ENCODE results near the gene SCN9A. TPM values are rescaled to one million over a fixed set of nuclear protein-coding genes. Genes with fewer than 3 reads are reported as not detected.

The SCN9A gene
- total RNA-seq, 1 experiment from 2014 or later, result 3.4 TPM

- BruUV-seq (replicated peaks), result no TSS peak
- no peaks in the 10 kb centered on the region for H3K79me2 ChIP-seq (ENCODE audit: low read depth)
- no peaks in the 10 kb centered on the region for H3K27me3 ChIP-seq (ENCODE audit: insufficient read depth, low read depth)
- H3K36me3 ChIP-seq (ENCODE audit: low read depth), result no peaks in the 10 kb centered on the region
- no peak overlapping the region for H3K4me3 ChIP-seq
- CTCF ChIA-PET, result no interaction called here
- POLR2A ChIA-PET (ENCODE audit: unreplicated experiment), result no interaction called here
- no peaks in the 10 kb centered on the region for H4K20me1 ChIP-seq (ENCODE audit: insufficient read depth)
- no peak overlapping the region for H3K27ac ChIP-seq
- intact Hi-C loops (cut with micrococcal nuclease; ENCODE audit: unreplicated experiment), result no loop called here
- DNase-seq, result no peak
- no peaks in the 10 kb centered on the region for H3F3A ChIP-seq (ENCODE audit: insufficient read depth, low read depth)
- TF ChIP-seq EZH2 (IDR thresholded peaks at IDR 0.05; ENCODE audit: low read depth) (no peak), CTCF (conservative IDR thresholded peaks at IDR 0.05) (no peak)
- H3K4me2 ChIP-seq, result no peak overlapping the region
- no peak overlapping the region for H2AFZ ChIP-seq
- no peaks in the 10 kb centered on the region for H3K9me2 ChIP-seq (ENCODE audit: insufficient read depth)
- H3K9me3 ChIP-seq (ENCODE audit: insufficient read depth, low read depth), result no peaks in the 10 kb centered on the region
- H3K4me1 ChIP-seq (replicated peaks; ENCODE audit: insufficient read depth), result no peaks in the 10 kb centered on the region
These were observed 212.0 kb downstream of the SCN9A start for GRCh38 chr2:166163775-166164174.

GRCh38 chr2:166158546-166158945 lies 217.2 kb downstream of the SCN9A start:
- Histone ChIP-seq H3K9me2 (ENCODE audit: insufficient read depth) (no peaks in the 10 kb centered on the region), H3F3A (ENCODE audit: insufficient read depth, low read depth) (no peaks in the 10 kb centered on the region), H3K79me2 (ENCODE audit: low read depth) (no peaks in the 10 kb centered on the region), H4K20me1 (ENCODE audit: insufficient read depth) (no peaks in the 10 kb centered on the region), H2AFZ (no peak overlapping the region), H3K4me2 (no peak overlapping the region), H3K27ac (no peak overlapping the region), H3K27me3 (ENCODE audit: insufficient read depth, low read depth) (no peaks in the 10 kb centered on the region), H3K4me3 (no peak overlapping the region), H3K4me1 (replicated peaks; ENCODE audit: insufficient read depth) (no peaks in the 10 kb centered on the region), H3K9me3 (ENCODE audit: insufficient read depth, low read depth) (no peaks in the 10 kb centered on the region), H3K36me3 (ENCODE audit: low read depth) (no peaks in the 10 kb centered on the region)
- no peak for DNase-seq
- CTCF ChIA-PET, result no interaction called here
- POLR2A ChIA-PET (ENCODE audit: unreplicated experiment), result no interaction called here
- intact Hi-C loops (cut with micrococcal nuclease; ENCODE audit: unreplicated experiment), result no loop called here
- no TSS peak for BruUV-seq (replicated peaks)
- TF ChIP-seq CTCF (conservative IDR thresholded peaks at IDR 0.05) (no peak), EZH2 (IDR thresholded peaks at IDR 0.05; ENCODE audit: low read depth) (no peak)

- H3K36me3 ChIP-seq (ENCODE audit: low read depth), result no peaks in the 10 kb centered on the region
- H3K9me2 ChIP-seq (ENCODE audit: insufficient read depth), result no peaks in the 10 kb centered on the region
- H3K4me3 ChIP-seq, result no peak overlapping the region
- H3K27ac ChIP-seq, result no peak overlapping the region
- H3F3A ChIP-seq (ENCODE audit: insufficient read depth, low read depth), result no peaks in the 10 kb centered on the region
- no peaks in the 10 kb centered on the region for H3K9me3 ChIP-seq (ENCODE audit: insufficient read depth, low read depth)
- H2AFZ ChIP-seq, result no peak overlapping the region
- DNase-seq, result no peak
- no peaks in the 10 kb centered on the region for H4K20me1 ChIP-seq (ENCODE audit: insufficient read depth)
- TF ChIP-seq CTCF (conservative IDR thresholded peaks at IDR 0.05) (no peak), EZH2 (IDR thresholded peaks at IDR 0.05; ENCODE audit: low read depth) (no peak)
- intact Hi-C loops (cut with micrococcal nuclease; ENCODE audit: unreplicated experiment), result no loop called here
- ChIA-PET CTCF (no interaction called here), POLR2A (ENCODE audit: unreplicated experiment) (no interaction called here)
- H3K27me3 ChIP-seq (ENCODE audit: insufficient read depth, low read depth), result no peaks in the 10 kb centered on the region
- no peak overlapping the region for H3K4me2 ChIP-seq
- H3K79me2 ChIP-seq (ENCODE audit: low read depth), result no peaks in the 10 kb centered on the region
- no peaks in the 10 kb centered on the region for H3K4me1 ChIP-seq (replicated peaks; ENCODE audit: insufficient read depth)
- no TSS peak for BruUV-seq (replicated peaks)
These were observed 218.2 kb downstream of the SCN9A start for GRCh38 chr2:166157578-166157977.

All from PC-9 (cell line).